Gastrocnemius medialis (tissue), 4 donors: Measurements from ENCODE around the gene PSMC6.

Source experiments
- POLR2A ChIP-seq, 2 donors: fragments of 450-650 bp; IDR thresholded peaks; one replicate each; pipeline ENCODE4 v1.6.1; 2017; ENCODE audit warnings: antibody characterized with exemption in 2 of 2, mild to moderate bottlenecking in 2 of 2, moderate library complexity in 2 of 2
- TF ChIP-seq, protein P1 (sequence below), 5 experiments: fragments of 450-650 bp in 3 of 5; fragments of 200-600 bp in 2 of 5; sonication (generic) in 2 of 5; IDR thresholded peaks in 4 of 5; conservative IDR thresholded peaks in 1 of 5; 1 replicate in 4 of 5; 2 replicates in 1 of 5; pipeline ENCODE4 v1.5.1; 2016 to 2019; ENCODE audit warnings: antibody characterized with exemption in 5 of 5, mild to moderate bottlenecking in 3 of 5, moderate library complexity in 3 of 5

DNA sequence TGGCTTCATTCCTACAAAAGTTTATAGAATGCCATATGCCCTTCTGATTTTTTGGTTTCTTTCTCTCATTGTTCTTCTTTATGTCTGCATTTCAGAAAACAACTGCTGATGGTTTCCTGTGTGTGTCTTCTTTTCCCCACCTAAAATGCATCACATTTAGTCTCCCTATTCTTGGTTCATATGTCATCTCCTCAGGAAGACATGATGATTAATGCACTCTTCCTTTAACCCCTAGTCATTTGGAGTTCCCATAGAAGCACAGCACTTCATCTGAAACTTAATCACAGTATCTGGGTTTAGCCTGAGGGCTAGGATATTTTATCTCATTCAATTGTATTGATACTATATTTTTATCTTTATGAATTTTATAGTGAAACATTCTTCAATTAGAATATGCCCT is 62.9 kb downstream of the PSMC6 start:
- TF ChIP-seq, protein P1, sequence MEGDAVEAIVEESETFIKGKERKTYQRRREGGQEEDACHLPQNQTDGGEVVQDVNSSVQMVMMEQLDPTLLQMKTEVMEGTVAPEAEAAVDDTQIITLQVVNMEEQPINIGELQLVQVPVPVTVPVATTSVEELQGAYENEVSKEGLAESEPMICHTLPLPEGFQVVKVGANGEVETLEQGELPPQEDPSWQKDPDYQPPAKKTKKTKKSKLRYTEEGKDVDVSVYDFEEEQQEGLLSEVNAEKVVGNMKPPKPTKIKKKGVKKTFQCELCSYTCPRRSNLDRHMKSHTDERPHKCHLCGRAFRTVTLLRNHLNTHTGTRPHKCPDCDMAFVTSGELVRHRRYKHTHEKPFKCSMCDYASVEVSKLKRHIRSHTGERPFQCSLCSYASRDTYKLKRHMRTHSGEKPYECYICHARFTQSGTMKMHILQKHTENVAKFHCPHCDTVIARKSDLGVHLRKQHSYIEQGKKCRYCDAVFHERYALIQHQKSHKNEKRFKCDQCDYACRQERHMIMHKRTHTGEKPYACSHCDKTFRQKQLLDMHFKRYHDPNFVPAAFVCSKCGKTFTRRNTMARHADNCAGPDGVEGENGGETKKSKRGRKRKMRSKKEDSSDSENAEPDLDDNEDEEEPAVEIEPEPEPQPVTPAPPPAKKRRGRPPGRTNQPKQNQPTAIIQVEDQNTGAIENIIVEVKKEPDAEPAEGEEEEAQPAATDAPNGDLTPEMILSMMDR (IDR thresholded peaks at IDR 0.05 in 4 of 5, conservative IDR thresholded peaks at IDR 0.05 in 1 of 5): no peak
- no peak for TF ChIP-seq POLR2A (IDR thresholded peaks at IDR 0.05)
